ENCODE data around the gene OR9I1.

Gene OR9I1

GRCh38 chr11:58068655-58069054 is 56.7 kb downstream of the OR9I1 start:
- DNase-seq (ENCODE audit: insufficient read length, low spot score), result no peak
- no peak for TF ChIP-seq POLR2A (IDR thresholded peaks at IDR 0.05; ENCODE audit: low read depth, low read length)
- FAIRE-seq, result no peak

- TF ChIP-seq POLR2A (IDR thresholded peaks at IDR 0.05; ENCODE audit: low read depth, low read length), result no peak
- FAIRE-seq (no peak), DNase-seq (ENCODE audit: insufficient read length, low spot score) (no peak)
These were observed 57.6 kb downstream of the OR9I1 start for GRCh38 chr11:58067685-58068084.

Measured in H54 (cell line).